GM19455 (cell line): ENCODE results near the gene PLCXD1.
"Not testable (repeated sequence)": the region's sequence is repeated elsewhere in the genome, so short reads cannot be mapped to it uniquely, and the experiment has no call there.

Experiments
- ATAC-seq: cut with Tn5 transposase; IDR thresholded peaks from one replicate; pipeline ENCODE4 v1.9.1; 2021; ENCODE audit not compliant: unreplicated experiment

Gene PLCXD1

GRCh38 chrX:262381-262909, 18.7 kb upstream of the PLCXD1 start:
- ATAC-seq: no peak

- ATAC-seq: not testable (repeated sequence)
Observed at GRCh38 chrX:264006-264405, 17.2 kb upstream of the PLCXD1 start.

- ATAC-seq: no peak
Observed at GRCh38 chrX:264634-265455, 16.3 kb upstream of the PLCXD1 start.

- no peak for ATAC-seq
Observed at GRCh38 chrX:265502-265901, 15.7 kb upstream of the PLCXD1 start.

GRCh38 chrX:267771-268261, 13.4 kb upstream of the PLCXD1 start:
- no peak for ATAC-seq

GRCh38 chrX:270848-271367, 10.3 kb upstream of the PLCXD1 start:
- no peak for ATAC-seq

- ATAC-seq: no peak
Observed at GRCh38 chrX:274904-275475, 6.2 kb upstream of the PLCXD1 start.

- ATAC-seq: no peak
Observed at GRCh38 chrX:275476-275966, 5.7 kb upstream of the PLCXD1 start.

GRCh38 chrX:275967-276580, 5.1 kb upstream of the PLCXD1 start:
- ATAC-seq: no peak

GRCh38 chrX:276581-277201, 4.5 kb upstream of the PLCXD1 start:
- no peak for ATAC-seq

- ATAC-seq: not testable (repeated sequence)
Observed at GRCh38 chrX:279757-280604, 1.2 kb upstream of the PLCXD1 start.

GRCh38 chrX:280722-281121, 459 bp upstream of the PLCXD1 start:
- ATAC-seq: not testable (repeated sequence)

GRCh38 chrX:282000-282681, 960 bp downstream of the PLCXD1 start:
- not testable (repeated sequence) for ATAC-seq

- peak; percentile 100 for ATAC-seq
Observed at GRCh38 chrX:283115-283845, 2.1 kb downstream of the PLCXD1 start.

- ATAC-seq: no peak
Observed at GRCh38 chrX:285076-285677, 4.0 kb downstream of the PLCXD1 start.

GRCh38 chrX:287670-288069, 6.5 kb downstream of the PLCXD1 start:
- no peak for ATAC-seq

GRCh38 chrX:288561-288991, 7.4 kb downstream of the PLCXD1 start:
- no peak for ATAC-seq

- ATAC-seq: no peak
Observed at GRCh38 chrX:290476-291166, 9.4 kb downstream of the PLCXD1 start.
